ENCODE measurements around the gene NOTCH4.

DNA sequence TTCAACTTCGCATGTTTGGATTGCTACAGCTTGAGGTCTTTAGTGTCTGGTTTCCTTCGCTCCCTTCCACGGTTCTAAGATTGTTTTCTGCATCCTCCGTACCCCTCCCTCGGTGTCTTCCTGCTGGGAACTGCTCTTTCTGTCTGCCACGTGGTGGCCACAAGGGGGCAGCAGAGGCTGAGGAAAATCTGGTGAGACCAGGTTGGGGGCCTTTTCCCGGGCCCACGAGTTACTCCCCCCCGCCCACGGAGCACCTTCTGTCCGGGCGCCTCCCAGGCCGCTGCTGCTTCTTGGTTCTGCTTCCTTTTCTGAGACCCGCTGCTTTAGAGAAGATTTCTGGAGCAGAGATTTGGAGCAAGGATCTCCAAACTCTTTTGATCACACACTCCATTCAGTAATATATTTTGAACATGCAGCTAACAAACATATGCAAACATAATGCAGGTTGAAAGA lies 21.1 kb upstream of the NOTCH4 start:
- TF ChIP-seq POLR2A (IDR thresholded peaks at IDR 0.05) (no peak), CTCF (IDR thresholded peaks at IDR 0.05) (peak; percentile 84 to 93 (median 93)), POLR2AphosphoS5 (IDR thresholded peaks at IDR 0.05) (no peak)
